Measurements from ENCODE around the gene SGPP2.

DNA sequence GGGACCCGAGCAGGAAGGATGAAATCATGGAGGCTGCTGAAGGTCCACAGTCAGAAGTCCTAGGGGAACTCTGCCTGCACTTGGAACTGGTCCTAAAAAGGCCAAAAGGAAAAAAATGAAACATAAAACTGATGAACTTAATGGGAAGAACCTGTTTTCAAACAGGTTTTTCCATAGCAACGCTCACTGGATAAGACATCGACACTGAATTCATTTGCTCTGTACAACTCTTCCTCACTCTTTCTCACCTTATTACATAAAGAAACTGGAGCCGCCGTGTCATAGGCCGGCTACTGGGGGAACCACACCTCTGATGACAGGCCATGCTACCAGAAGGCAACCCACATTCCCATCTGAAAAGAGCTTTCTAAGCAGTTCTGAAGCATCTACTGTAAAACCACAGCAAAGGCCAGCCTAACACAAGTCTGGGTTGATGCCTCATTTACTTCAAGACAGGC, 147.9 kb downstream of the SGPP2 start:
- TF ChIP-seq, protein P1, sequence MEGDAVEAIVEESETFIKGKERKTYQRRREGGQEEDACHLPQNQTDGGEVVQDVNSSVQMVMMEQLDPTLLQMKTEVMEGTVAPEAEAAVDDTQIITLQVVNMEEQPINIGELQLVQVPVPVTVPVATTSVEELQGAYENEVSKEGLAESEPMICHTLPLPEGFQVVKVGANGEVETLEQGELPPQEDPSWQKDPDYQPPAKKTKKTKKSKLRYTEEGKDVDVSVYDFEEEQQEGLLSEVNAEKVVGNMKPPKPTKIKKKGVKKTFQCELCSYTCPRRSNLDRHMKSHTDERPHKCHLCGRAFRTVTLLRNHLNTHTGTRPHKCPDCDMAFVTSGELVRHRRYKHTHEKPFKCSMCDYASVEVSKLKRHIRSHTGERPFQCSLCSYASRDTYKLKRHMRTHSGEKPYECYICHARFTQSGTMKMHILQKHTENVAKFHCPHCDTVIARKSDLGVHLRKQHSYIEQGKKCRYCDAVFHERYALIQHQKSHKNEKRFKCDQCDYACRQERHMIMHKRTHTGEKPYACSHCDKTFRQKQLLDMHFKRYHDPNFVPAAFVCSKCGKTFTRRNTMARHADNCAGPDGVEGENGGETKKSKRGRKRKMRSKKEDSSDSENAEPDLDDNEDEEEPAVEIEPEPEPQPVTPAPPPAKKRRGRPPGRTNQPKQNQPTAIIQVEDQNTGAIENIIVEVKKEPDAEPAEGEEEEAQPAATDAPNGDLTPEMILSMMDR (IDR thresholded peaks at IDR 0.05; ENCODE audit: extremely low read depth in 1 of 2, insufficient read depth in 1 of 2, low read depth in 1 of 2, low read length in 2 of 2): no peak
- TF ChIP-seq POLR2AphosphoS5 (IDR thresholded peaks at IDR 0.05; ENCODE audit: insufficient read depth, low read depth, low read length): no peak
- no peak for TF ChIP-seq EZH2 (IDR thresholded peaks at IDR 0.05; ENCODE audit: borderline replicate concordance, low read depth, low read length, severe bottlenecking)
